Vagina (tissue), 2 donors: ENCODE results near the gene CHRNB1.
A peak's percentile ranks its signal among the peaks of the same experiment; 100 is the strongest.

ENCODE experiments used
- POLR2A ChIP-seq, 2 donors: fragments of 450-650 bp; IDR thresholded peaks; one replicate each; pipeline ENCODE4 v1.6.1; 2017; ENCODE audit warnings: antibody characterized with exemption in 2 of 2, mild to moderate bottlenecking in 2 of 2, moderate library complexity in 2 of 2
- POLR2AphosphoS5 ChIP-seq, 2 donors: sonication (generic); formaldehyde crosslinking; IDR thresholded peaks; one replicate each; pipeline ENCODE4 v1.9.0; 2017; ENCODE audit warnings: antibody characterized with exemption in 2 of 2, mild to moderate bottlenecking in 2 of 2, low read depth in 1 of 2; ENCODE audit not compliant: insufficient read depth in 1 of 2
- TF ChIP-seq, protein P1 (sequence below), 3 experiments: fragments of 450-650 bp in 2 of 3; fragments of 200-600 bp in 1 of 3; sonication (generic) in 1 of 3; IDR thresholded peaks; one replicate each; pipeline ENCODE4 v1.5.1; 2017 to 2019; ENCODE audit warnings: antibody characterized with exemption in 3 of 3, mild to moderate bottlenecking in 2 of 3, moderate library complexity in 2 of 3

DNA sequence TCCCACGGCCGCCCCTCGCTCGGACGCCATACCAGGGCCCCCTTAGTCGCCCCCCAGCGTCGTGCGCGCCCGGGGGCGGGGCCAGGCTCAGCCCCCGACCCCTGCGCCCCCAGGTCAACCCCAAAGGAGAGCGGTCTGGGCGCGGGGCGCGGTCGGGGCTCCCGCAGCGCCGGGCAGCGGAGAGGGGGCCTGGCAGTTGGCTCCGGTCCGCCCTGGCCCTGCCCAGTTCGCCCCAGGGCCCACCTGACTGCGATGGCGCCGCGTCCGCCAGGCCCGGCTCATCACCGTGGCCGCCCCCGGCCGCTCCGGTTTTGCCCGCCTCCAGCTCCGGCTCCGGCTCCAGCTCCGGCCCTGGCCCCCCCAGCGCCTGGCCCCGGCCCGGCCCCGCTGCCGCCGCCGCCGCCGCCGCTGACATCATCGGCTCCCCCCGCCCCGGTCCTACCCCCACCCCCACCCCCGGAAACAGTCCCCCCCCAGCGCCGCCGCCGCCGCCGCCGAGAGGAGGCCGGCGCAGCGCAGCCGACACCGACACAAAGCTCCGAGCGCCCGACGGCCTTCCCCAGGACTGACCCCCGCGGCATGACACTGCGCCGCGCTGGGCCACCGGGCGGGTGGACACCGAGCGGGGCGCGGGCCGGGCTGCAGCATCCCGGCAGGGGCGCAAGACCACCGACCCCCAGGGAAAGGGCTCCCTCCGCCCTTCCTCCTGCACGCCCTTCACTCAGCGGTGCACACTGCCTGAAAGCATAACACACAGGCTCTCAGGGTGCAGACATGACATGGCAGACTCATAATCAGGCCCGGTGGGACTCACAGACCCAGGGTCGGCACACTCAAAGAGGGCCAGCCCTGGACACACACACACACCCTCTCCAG, 34.6 kb downstream of the CHRNB1 start, which contains the start of gene ZBTB4:
- TF ChIP-seq, protein P1, sequence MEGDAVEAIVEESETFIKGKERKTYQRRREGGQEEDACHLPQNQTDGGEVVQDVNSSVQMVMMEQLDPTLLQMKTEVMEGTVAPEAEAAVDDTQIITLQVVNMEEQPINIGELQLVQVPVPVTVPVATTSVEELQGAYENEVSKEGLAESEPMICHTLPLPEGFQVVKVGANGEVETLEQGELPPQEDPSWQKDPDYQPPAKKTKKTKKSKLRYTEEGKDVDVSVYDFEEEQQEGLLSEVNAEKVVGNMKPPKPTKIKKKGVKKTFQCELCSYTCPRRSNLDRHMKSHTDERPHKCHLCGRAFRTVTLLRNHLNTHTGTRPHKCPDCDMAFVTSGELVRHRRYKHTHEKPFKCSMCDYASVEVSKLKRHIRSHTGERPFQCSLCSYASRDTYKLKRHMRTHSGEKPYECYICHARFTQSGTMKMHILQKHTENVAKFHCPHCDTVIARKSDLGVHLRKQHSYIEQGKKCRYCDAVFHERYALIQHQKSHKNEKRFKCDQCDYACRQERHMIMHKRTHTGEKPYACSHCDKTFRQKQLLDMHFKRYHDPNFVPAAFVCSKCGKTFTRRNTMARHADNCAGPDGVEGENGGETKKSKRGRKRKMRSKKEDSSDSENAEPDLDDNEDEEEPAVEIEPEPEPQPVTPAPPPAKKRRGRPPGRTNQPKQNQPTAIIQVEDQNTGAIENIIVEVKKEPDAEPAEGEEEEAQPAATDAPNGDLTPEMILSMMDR (IDR thresholded peaks at IDR 0.05): no peak
- TF ChIP-seq POLR2AphosphoS5 (IDR thresholded peaks at IDR 0.05; ENCODE audit: insufficient read depth in 1 of 2, low read depth in 1 of 2) (peak in 1 of 2 donors; percentile 81), POLR2A (IDR thresholded peaks at IDR 0.05) (peak in 1 of 2 donors; percentile 38)
